Activated T-cell treated with anti-CD3 and anti-CD28 coated beads, Interleukin-2, amount 50 U/mL, for 4 hours (primary cell): ENCODE results near the gene DDI2. TPM values are rescaled to one million over a fixed set of nuclear protein-coding genes. Genes with fewer than 3 reads are reported as not detected.
A peak's percentile ranks its signal among the peaks of the same experiment; 100 is the strongest.
"Not testable (repeated sequence)": the region's sequence is repeated elsewhere in the genome, so short reads cannot be mapped to it uniquely, and the experiment has no call there.

Source experiments
- ATAC-seq, 2 donors: fragments of 200-7000 bp; cut with Tn5 transposase; one replicate each; pipeline ENCODE4 v1.10.0; 2021
- DNase-seq: peaks from one replicate; pipeline ENCODE4 v3.0.0-alpha.2; 2020
- H3K27me3 Mint-ChIP-seq: one replicate; pipeline ENCODE4 v1.8.0; 2021; ENCODE audit warnings: low read depth, mixed read lengths
- H3K36me3 Mint-ChIP-seq: one replicate; pipeline ENCODE4 v1.8.0; 2022; ENCODE audit warnings: mixed read lengths; ENCODE audit not compliant: insufficient read depth
- H3K4me1 Mint-ChIP-seq: one replicate; pipeline ENCODE4 v1.8.0; 2021; ENCODE audit warnings: low read depth, mixed read lengths
- H3K4me3 Mint-ChIP-seq: one replicate; pipeline ENCODE4 v1.8.0; 2021; ENCODE audit warnings: mild to moderate bottlenecking, moderate library complexity, mixed read lengths
- H3K9me3 Mint-ChIP-seq: one replicate; pipeline ENCODE4 v1.8.0; 2021; ENCODE audit warnings: mixed read lengths
- total RNA-seq, 3 donors: library from RNA; stranded (reverse); gene quantifications; one replicate each; pipeline ENCODE4 v1.2.1, GENCODE V29; 2021

The DDI2 gene
- total RNA-seq, 3 donors from 2014 or later = 50.1 to 65.4 (median 58.2) TPM

GRCh38 chr1:15595809-15596617, 21.2 kb upstream of the DDI2 start:
- Mint-ChIP-seq H3K4me3 (no peak overlapping the region), H3K27me3 (no peaks in the 10 kb centered on the region), H3K4me1 (no peaks in the 10 kb centered on the region), H3K9me3 (no peaks in the 10 kb centered on the region), H3K36me3 (no peaks in the 10 kb centered on the region)
- ATAC-seq (no peak), DNase-seq (no peak)

- H3K4me1 Mint-ChIP-seq = peaks cover 5% of the 10 kb centered on the region
- no peaks in the 10 kb centered on the region for H3K36me3 Mint-ChIP-seq
- no peak for DNase-seq
- ATAC-seq = no peak
- no peaks in the 10 kb centered on the region for H3K27me3 Mint-ChIP-seq
- H3K4me3 Mint-ChIP-seq = no peak overlapping the region
- no peaks in the 10 kb centered on the region for H3K9me3 Mint-ChIP-seq
These were observed 18.8 kb upstream of the DDI2 start for GRCh38 chr1:15598436-15598835.

- Mint-ChIP-seq H3K36me3 (no peaks in the 10 kb centered on the region), H3K27me3 (no peaks in the 10 kb centered on the region), H3K4me1 (peaks cover 11% of the 10 kb centered on the region), H3K4me3 (peak overlapping the region; percentile 81), H3K9me3 (peaks cover 5% of the 10 kb centered on the region)
- DNase-seq = peak; percentile 86
- ATAC-seq = peak; percentile 99 to 100
These were observed 13.9 kb upstream of the DDI2 start for GRCh38 chr1:15603050-15603965.

- peak overlapping the region; percentile 81 for H3K4me3 Mint-ChIP-seq
- H3K4me1 Mint-ChIP-seq = peaks cover 11% of the 10 kb centered on the region
These were observed 13.3 kb upstream of the DDI2 start for GRCh38 chr1:15603966-15604282.

GRCh38 chr1:15604400-15604799, 12.9 kb upstream of the DDI2 start:
- H3K36me3 Mint-ChIP-seq, H3K27me3 Mint-ChIP-seq, ATAC-seq, DNase-seq, H3K9me3 Mint-ChIP-seq: not testable (repeated sequence)
- peak overlapping the region; percentile 81 for H3K4me3 Mint-ChIP-seq
- peaks cover 11% of the 10 kb centered on the region for H3K4me1 Mint-ChIP-seq

More at GRCh38 chr1:15603966-15604282, 13.3 kb upstream of the DDI2 start:
- ATAC-seq, DNase-seq, H3K36me3 Mint-ChIP-seq, H3K27me3 Mint-ChIP-seq, H3K9me3 Mint-ChIP-seq: not testable (repeated sequence)

GRCh38 chr1:15605398-15606383, 11.6 kb upstream of the DDI2 start:
- Mint-ChIP-seq H3K4me1 (peaks cover 11% of the 10 kb centered on the region), H3K36me3 (no peaks in the 10 kb centered on the region), H3K27me3 (no peaks in the 10 kb centered on the region), H3K9me3 (peaks cover 5% of the 10 kb centered on the region), H3K4me3 (no peak overlapping the region)
- ATAC-seq (no peak), DNase-seq (no peak)

- no peaks in the 10 kb centered on the region for H3K27me3 Mint-ChIP-seq
- ATAC-seq = no peak
These were observed 7.6 kb upstream of the DDI2 start for GRCh38 chr1:15609631-15610030.

GRCh38 chr1:15610167-15610566, 7.1 kb upstream of the DDI2 start:
- ATAC-seq (no peak), DNase-seq (no peak)
- Mint-ChIP-seq H3K27me3 (no peaks in the 10 kb centered on the region), H3K36me3 (no peaks in the 10 kb centered on the region), H3K9me3 (no peaks in the 10 kb centered on the region), H3K4me1 (no peaks in the 10 kb centered on the region), H3K4me3 (no peak overlapping the region)

More at GRCh38 chr1:15609631-15610030, 7.6 kb upstream of the DDI2 start:
- Mint-ChIP-seq H3K36me3 (no peaks in the 10 kb centered on the region), H3K4me1 (no peaks in the 10 kb centered on the region), H3K4me3 (no peak overlapping the region), H3K9me3 (no peaks in the 10 kb centered on the region)
- no peak for DNase-seq

GRCh38 chr1:15616373-15617172, 685 bp upstream of the DDI2 start:
- peaks cover 36% of the 10 kb centered on the region for H3K4me1 Mint-ChIP-seq
- H3K9me3 Mint-ChIP-seq = no peaks in the 10 kb centered on the region
- H3K4me3 Mint-ChIP-seq = peak overlapping the region; percentile 90
- no peak for DNase-seq
- no peaks in the 10 kb centered on the region for H3K27me3 Mint-ChIP-seq
- ATAC-seq = peak; percentile 7 to 23
- peaks cover 4% of the 10 kb centered on the region for H3K36me3 Mint-ChIP-seq

- DNase-seq (no peak), ATAC-seq (no peak)
- Mint-ChIP-seq H3K27me3 (no peaks in the 10 kb centered on the region), H3K9me3 (no peaks in the 10 kb centered on the region), H3K4me1 (peaks cover 50% of the 10 kb centered on the region), H3K36me3 (peaks cover 9% of the 10 kb centered on the region), H3K4me3 (peak overlapping the region; percentile 90)
These were observed 908 bp downstream of the DDI2 start for GRCh38 chr1:15618077-15618654.

- Mint-ChIP-seq H3K4me1 (peaks cover 50% of the 10 kb centered on the region), H3K9me3 (no peaks in the 10 kb centered on the region), H3K27me3 (no peaks in the 10 kb centered on the region), H3K36me3 (peaks cover 9% of the 10 kb centered on the region), H3K4me3 (peak overlapping the region; percentile 90)
- DNase-seq (no peak), ATAC-seq (no peak)
These were observed 1.6 kb downstream of the DDI2 start for GRCh38 chr1:15618655-15619525.

GRCh38 chr1:15620155-15620545, 2.9 kb downstream of the DDI2 start:
- ATAC-seq (no peak), DNase-seq (no peak)
- Mint-ChIP-seq H3K9me3 (no peaks in the 10 kb centered on the region), H3K4me1 (peaks cover 60% of the 10 kb centered on the region), H3K36me3 (peaks cover 13% of the 10 kb centered on the region), H3K4me3 (peak overlapping the region; percentile 67), H3K27me3 (no peaks in the 10 kb centered on the region)
